ENCODE data around the gene OR5H1. TPM values are rescaled to one million over a fixed set of nuclear protein-coding genes. Genes with fewer than 3 reads are reported as not detected.

OR5H1 gene
- total RNA-seq, 1 donor from 2014 or later = not detected

Other genes starting within 250 kb of the OR5H1 start
- gene RIOX2, start 158.3 kb upstream of the OR5H1 start, total RNA-seq = 28.6 and 29.0 TPM in 2 replicates
- not detected in 2 replicates for gene GABRR3, start 95.4 kb upstream of the OR5H1 start, total RNA-seq
- not detected in 2 replicates for gene OR5AC2, start 43.5 kb upstream of the OR5H1 start, total RNA-seq
- not detected in 2 replicates for gene OR5H14, start 16.8 kb downstream of the OR5H1 start, total RNA-seq
- not detected in 2 replicates for gene OR5H15, start 36.0 kb downstream of the OR5H1 start, total RNA-seq
- not detected in 2 replicates for gene OR5H6, start 133.5 kb downstream of the OR5H1 start, total RNA-seq
- gene OR5H2, start 151.8 kb downstream of the OR5H1 start, total RNA-seq = not detected in 2 replicates
- gene OR5K4, start 223.1 kb downstream of the OR5H1 start, total RNA-seq = not detected in 2 replicates

Measured in dermis microvascular lymphatic vessel endothelial cell (primary cell).